Measurements from ENCODE around the gene ZPBP2. TPM values are rescaled to one million over a fixed set of nuclear protein-coding genes. Genes with fewer than 3 reads are reported as not detected.
"Not testable (repeated sequence)": the region's sequence is repeated elsewhere in the genome, so short reads cannot be mapped to it uniquely, and the experiment has no call there.

The ZPBP2 gene
- total and polyA plus RNA-seq, 2 experiments from 2014 or later = not detected

GRCh38 chr17:39845052-39845846, 22.8 kb upstream of the ZPBP2 start:
- Histone ChIP-seq H3K9me3 (ENCODE audit: low read depth) (no peaks in the 10 kb centered on the region), H3K27me3 (peaks cover 6% of the 10 kb centered on the region), H3K27ac (no peak overlapping the region), H3K36me3 (no peaks in the 10 kb centered on the region), H3K4me1 (ENCODE audit: low read depth) (no peaks in the 10 kb centered on the region), H3K4me3 (no peak overlapping the region)
- no peak for DNase-seq (ENCODE audit: low read depth in 1 of 2, low spot score in 1 of 2)
- no peak for TF ChIP-seq CTCF (IDR thresholded peaks at IDR 0.05; ENCODE audit: low read depth, low read length)

- H3K27me3 ChIP-seq = peaks cover 6% of the 10 kb centered on the region
- H3K27ac ChIP-seq = no peak overlapping the region
- no peak for TF ChIP-seq CTCF (IDR thresholded peaks at IDR 0.05; ENCODE audit: low read depth, low read length)
- H3K36me3 ChIP-seq = no peaks in the 10 kb centered on the region
- no peak for DNase-seq (ENCODE audit: low read depth in 1 of 2, low spot score in 1 of 2)
- H3K4me1 ChIP-seq (ENCODE audit: low read depth) = no peaks in the 10 kb centered on the region
- H3K9me3 ChIP-seq (ENCODE audit: low read depth) = no peaks in the 10 kb centered on the region
- no peak overlapping the region for H3K4me3 ChIP-seq
Observed at GRCh38 chr17:39846205-39846604, 21.8 kb upstream of the ZPBP2 start.

- DNase-seq (ENCODE audit: low read depth in 1 of 2, low spot score in 1 of 2) = no peak
- H3K9me3 ChIP-seq (ENCODE audit: low read depth) = no peaks in the 10 kb centered on the region
- no peak overlapping the region for H3K27ac ChIP-seq
- no peak overlapping the region for H3K4me3 ChIP-seq
- no peaks in the 10 kb centered on the region for H3K4me1 ChIP-seq (ENCODE audit: low read depth)
- TF ChIP-seq CTCF (IDR thresholded peaks at IDR 0.05; ENCODE audit: low read depth, low read length) = no peak
- H3K27me3 ChIP-seq = peaks cover 6% of the 10 kb centered on the region
- no peaks in the 10 kb centered on the region for H3K36me3 ChIP-seq
Observed at GRCh38 chr17:39848600-39848999, 19.4 kb upstream of the ZPBP2 start.

- not testable (repeated sequence) for H3K4me3 ChIP-seq; H3K27ac ChIP-seq; H3K36me3 ChIP-seq; H3K4me1 ChIP-seq (ENCODE audit: low read depth); H3K27me3 ChIP-seq; DNase-seq (ENCODE audit: low read depth in 1 of 2, low spot score in 1 of 2); H3K9me3 ChIP-seq (ENCODE audit: low read depth)
Observed at GRCh38 chr17:39850186-39850585, 17.8 kb upstream of the ZPBP2 start.

GRCh38 chr17:39852239-39852638, 15.8 kb upstream of the ZPBP2 start:
- Histone ChIP-seq H3K36me3 (no peaks in the 10 kb centered on the region), H3K27me3 (peaks cover 5% of the 10 kb centered on the region), H3K4me3 (no peak overlapping the region), H3K4me1 (ENCODE audit: low read depth) (no peaks in the 10 kb centered on the region), H3K9me3 (ENCODE audit: low read depth) (no peaks in the 10 kb centered on the region), H3K27ac (no peak overlapping the region)
- DNase-seq (ENCODE audit: low read depth in 1 of 2, low spot score in 1 of 2) = peak in 1 of 2 donors; percentile 24
- no peak for TF ChIP-seq CTCF (IDR thresholded peaks at IDR 0.05; ENCODE audit: low read depth, low read length)

- no peaks in the 10 kb centered on the region for H3K4me1 ChIP-seq (ENCODE audit: low read depth)
- H3K27me3 ChIP-seq = no peaks in the 10 kb centered on the region
- no peak for DNase-seq (ENCODE audit: low read depth in 1 of 2, low spot score in 1 of 2)
- H3K4me3 ChIP-seq = no peak overlapping the region
- H3K36me3 ChIP-seq = no peaks in the 10 kb centered on the region
- H3K27ac ChIP-seq = no peak overlapping the region
- TF ChIP-seq CTCF (IDR thresholded peaks at IDR 0.05; ENCODE audit: low read depth, low read length) = no peak
- H3K9me3 ChIP-seq (ENCODE audit: low read depth) = no peaks in the 10 kb centered on the region
Observed at GRCh38 chr17:39854909-39855308, 13.1 kb upstream of the ZPBP2 start.

GRCh38 chr17:39855911-39856649, 11.9 kb upstream of the ZPBP2 start:
- not testable (repeated sequence) for H3K27ac ChIP-seq; DNase-seq (ENCODE audit: low read depth in 1 of 2, low spot score in 1 of 2); H3K36me3 ChIP-seq; H3K9me3 ChIP-seq (ENCODE audit: low read depth); H3K4me3 ChIP-seq; H3K4me1 ChIP-seq (ENCODE audit: low read depth); H3K27me3 ChIP-seq

Measured in cardiac muscle cell (in vitro differentiated cells and primary cell).